HCT116 (cell line): ENCODE results near the gene CALM3.

Source experiments
- CTCF ChIP-seq, 3 experiments: fragments of 200-600 bp in 1 of 3; sonication (generic) in 1 of 3; IDR thresholded peaks in 2 of 3; conservative IDR thresholded peaks in 1 of 3; 2 replicates each; pipeline ENCODE4 v1.5.1; 2012 to 2017; ENCODE audit warnings: low read depth in 2 of 3, low read length in 2 of 3, antibody characterized with exemption in 1 of 3, borderline replicate concordance in 1 of 3, control low read depth in 1 of 3, mild to moderate bottlenecking in 1 of 3, mixed read lengths in 1 of 3, mixed run types in 1 of 3, moderate library complexity in 1 of 3; ENCODE audit not compliant: insufficient read depth in 1 of 3
- EZH2 ChIP-seq: fragments of 200-600 bp; sonication (generic); IDR thresholded peaks from 2 replicates; pipeline ENCODE4 v1.6.1; 2017; ENCODE audit warnings: antibody characterized with exemption, mixed run types
- EZH2phosphoT487 ChIP-seq: fragments of 200-600 bp; IDR thresholded peaks from 2 replicates; pipeline ENCODE4 v1.6.1; 2018; ENCODE audit warnings: antibody characterized with exemption, borderline replicate concordance
- MAX ChIP-seq: IDR thresholded peaks from 2 replicates; pipeline ENCODE4 v1.6.1; 2012
- POLR2A ChIP-seq: IDR thresholded peaks from 2 replicates; pipeline ENCODE4 v1.7.0; 2011; ENCODE audit warnings: borderline replicate concordance; ENCODE audit not compliant: insufficient read depth, insufficient read length; ENCODE audit errors: extremely low read depth
- POLR2AphosphoS5 ChIP-seq: IDR thresholded peaks from 2 replicates; pipeline ENCODE4 v1.6.1; 2011; ENCODE audit warnings: mild to moderate bottlenecking, low read depth, low read length, moderate library complexity
- RAD21 ChIP-seq: IDR thresholded peaks from 2 replicates; pipeline ENCODE4 v1.6.1; 2012; ENCODE audit warnings: low read depth, mild to moderate bottlenecking
- REST ChIP-seq: IDR thresholded peaks from 2 replicates; pipeline ENCODE4 v1.6.1; 2012; ENCODE audit warnings: low read depth

GRCh38 chr19:46603752-46604231 is 2.7 kb downstream of the CALM3 start:
- no peak for TF ChIP-seq CTCF (IDR thresholded peaks at IDR 0.05 in 2 of 3, conservative IDR thresholded peaks at IDR 0.05 in 1 of 3; ENCODE audit: borderline replicate concordance in 1 of 3, insufficient read depth in 1 of 3, low read depth in 2 of 3, low read length in 2 of 3)
- no peak for TF ChIP-seq EZH2phosphoT487
- no peak for TF ChIP-seq MAX
- no peak for TF ChIP-seq REST
- TF ChIP-seq POLR2A = no peak
- TF ChIP-seq EZH2 = no peak
- TF ChIP-seq RAD21 = no peak
- no peak for TF ChIP-seq POLR2AphosphoS5
